RPMI8226 (cell line): ENCODE results near the gene C17orf107.

Experiments used
- DNase-seq: peaks from one replicate; pipeline ENCODE4 v3.0.0-alpha.2; 2015

The C17orf107 gene

GRCh38 chr17:4950075-4950745, 50.9 kb downstream of the C17orf107 start:
- peak; percentile 79 for DNase-seq

DNA sequence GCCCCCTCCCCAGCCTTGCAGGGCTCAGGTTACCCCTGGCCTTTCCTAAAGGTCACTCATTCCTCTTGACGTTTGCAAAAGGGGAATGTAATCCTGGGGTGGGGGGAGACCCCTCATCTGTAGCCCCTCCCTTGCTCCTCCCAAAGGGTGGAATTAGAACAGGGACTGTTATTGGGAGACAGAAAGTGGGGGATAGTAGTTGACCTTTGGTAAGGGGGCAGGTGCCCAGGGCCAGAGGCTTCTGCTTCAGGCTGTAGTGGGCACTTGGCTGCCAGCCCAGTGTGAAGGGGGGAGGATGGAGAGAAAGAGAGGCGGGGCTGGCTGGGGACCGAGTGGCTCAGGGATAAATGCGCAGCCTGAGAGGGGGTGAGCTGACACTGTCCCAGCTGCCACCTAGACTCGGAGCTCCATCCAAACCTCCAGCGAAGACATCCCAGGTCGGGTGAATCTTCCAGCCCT, 51.4 kb downstream of the C17orf107 start, which contains the start of gene ENO3:
TSS of gene ENO3 (plus strand) at position 374 of the 459 bp plus-strand sequence. CDS start 711 bp downstream, outside the sequence.
- DNase-seq: peak; percentile 75

- peak; percentile 49 for DNase-seq
These were observed 52.1 kb downstream of the C17orf107 start for GRCh38 chr17:4951486-4951885.
